Measurements from ENCODE around the gene LAMB1. TPM values are rescaled to one million over a fixed set of nuclear protein-coding genes. Genes with fewer than 3 reads are reported as not detected.

The LAMB1 gene
- 10 to 100 TPM; 91.6 to 96.7 TPM for total RNA-seq

DNA sequence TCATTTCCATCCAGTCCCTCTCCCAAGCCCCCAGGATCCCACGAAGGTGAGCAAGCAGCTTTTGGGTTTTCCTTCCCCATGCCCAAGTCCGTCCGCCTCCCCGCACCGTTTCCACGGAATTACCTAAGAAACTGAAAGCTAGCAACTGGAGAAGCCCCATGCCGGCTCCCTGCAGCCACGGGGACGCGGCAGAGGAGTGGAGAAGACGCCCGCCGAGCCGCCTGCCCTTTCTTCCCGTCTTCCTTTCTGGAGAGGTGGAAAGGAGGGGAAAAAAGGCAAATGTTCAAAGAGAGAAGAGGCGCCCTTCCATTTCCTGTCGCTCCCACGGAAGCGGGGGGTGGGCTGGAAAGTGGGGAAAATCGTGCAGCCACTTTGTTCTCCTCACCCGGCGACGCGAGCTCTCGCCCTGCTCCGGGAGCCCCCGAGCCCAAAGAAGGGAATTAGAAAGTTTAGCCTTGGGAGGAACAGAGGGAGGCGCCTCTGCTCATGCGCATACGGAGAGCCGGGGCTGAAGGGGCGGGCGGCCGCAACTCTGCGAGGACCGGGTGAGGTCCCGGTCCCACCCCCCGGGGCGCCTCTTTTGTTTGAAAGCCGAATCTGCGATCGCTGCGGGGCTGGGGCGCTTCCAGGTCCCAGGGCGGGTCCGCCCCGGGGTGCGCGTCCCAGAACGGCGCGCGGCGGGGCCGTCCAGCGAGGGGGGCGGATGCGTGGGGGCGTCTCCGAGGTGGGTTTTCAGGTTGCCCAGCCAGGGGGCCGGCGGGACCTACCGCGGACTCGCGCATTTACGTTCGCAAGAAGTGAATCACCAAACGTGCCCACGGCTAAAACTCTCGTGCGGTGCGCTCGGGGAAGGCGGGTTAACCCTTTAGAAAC, at the start of gene LAMB1:
TSS of gene LAMB1 (minus strand) at position 436 of the 873 bp plus-strand sequence. CDS start at position 160, 276 bp downstream.
- no peaks in the 10 kb centered on the region for H3K36me3 ChIP-seq
- TF ChIP-seq, protein P1, sequence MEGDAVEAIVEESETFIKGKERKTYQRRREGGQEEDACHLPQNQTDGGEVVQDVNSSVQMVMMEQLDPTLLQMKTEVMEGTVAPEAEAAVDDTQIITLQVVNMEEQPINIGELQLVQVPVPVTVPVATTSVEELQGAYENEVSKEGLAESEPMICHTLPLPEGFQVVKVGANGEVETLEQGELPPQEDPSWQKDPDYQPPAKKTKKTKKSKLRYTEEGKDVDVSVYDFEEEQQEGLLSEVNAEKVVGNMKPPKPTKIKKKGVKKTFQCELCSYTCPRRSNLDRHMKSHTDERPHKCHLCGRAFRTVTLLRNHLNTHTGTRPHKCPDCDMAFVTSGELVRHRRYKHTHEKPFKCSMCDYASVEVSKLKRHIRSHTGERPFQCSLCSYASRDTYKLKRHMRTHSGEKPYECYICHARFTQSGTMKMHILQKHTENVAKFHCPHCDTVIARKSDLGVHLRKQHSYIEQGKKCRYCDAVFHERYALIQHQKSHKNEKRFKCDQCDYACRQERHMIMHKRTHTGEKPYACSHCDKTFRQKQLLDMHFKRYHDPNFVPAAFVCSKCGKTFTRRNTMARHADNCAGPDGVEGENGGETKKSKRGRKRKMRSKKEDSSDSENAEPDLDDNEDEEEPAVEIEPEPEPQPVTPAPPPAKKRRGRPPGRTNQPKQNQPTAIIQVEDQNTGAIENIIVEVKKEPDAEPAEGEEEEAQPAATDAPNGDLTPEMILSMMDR (IDR thresholded peaks at IDR 0.05), result no peak
- H3K4me1 ChIP-seq, result peaks cover 4% of the 10 kb centered on the region
- peak within 1 kb of the TSS; percentile 86 for H3K27ac ChIP-seq
- H3K4me3 ChIP-seq, result peak within 1 kb of the TSS; percentile 71
- intact Hi-C loops (cut with DNase I), result no loop called here
- H3K9ac ChIP-seq (ENCODE audit: low read depth in 2 of 2, low read length in 2 of 2), result peak within 1 kb of the TSS; percentile 72 to 86
- H3K27me3 ChIP-seq, result no peaks in the 10 kb centered on the region
- no peaks in the 10 kb centered on the region for H3K9me3 ChIP-seq
- peak; percentile 89 for DNase-seq

DNA sequence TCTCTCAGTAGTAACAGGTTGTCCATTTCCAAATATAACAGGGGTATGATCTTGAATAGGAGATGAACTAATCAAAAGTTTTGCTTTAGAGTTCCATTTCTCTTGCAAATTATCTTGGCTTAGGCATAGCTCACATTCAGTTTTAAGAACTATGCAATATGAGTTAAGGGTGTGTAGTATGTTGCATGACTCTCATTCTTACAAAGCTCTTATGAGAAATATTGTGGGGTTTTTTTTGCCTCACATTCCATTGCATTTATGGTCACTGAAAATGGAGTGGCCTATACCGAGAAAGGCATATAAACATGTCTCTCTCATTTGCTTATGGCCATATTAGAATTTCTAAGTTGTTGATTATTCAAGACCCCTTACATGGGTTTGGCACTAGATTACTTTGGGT, 48.5 kb upstream of the LAMB1 start:
- Histone ChIP-seq H3K9ac (ENCODE audit: low read depth in 2 of 2, low read length in 2 of 2) (no peak overlapping the region), H3K36me3 (no peaks in the 10 kb centered on the region), H3K27ac (no peak overlapping the region), H3K9me3 (no peaks in the 10 kb centered on the region), H3K4me3 (no peak overlapping the region), H3K27me3 (no peaks in the 10 kb centered on the region), H3K4me1 (no peaks in the 10 kb centered on the region)
- no peak for DNase-seq
- intact Hi-C loops (cut with DNase I), result no loop called here
- TF ChIP-seq, protein P1 (IDR thresholded peaks at IDR 0.05), result no peak

DNA sequence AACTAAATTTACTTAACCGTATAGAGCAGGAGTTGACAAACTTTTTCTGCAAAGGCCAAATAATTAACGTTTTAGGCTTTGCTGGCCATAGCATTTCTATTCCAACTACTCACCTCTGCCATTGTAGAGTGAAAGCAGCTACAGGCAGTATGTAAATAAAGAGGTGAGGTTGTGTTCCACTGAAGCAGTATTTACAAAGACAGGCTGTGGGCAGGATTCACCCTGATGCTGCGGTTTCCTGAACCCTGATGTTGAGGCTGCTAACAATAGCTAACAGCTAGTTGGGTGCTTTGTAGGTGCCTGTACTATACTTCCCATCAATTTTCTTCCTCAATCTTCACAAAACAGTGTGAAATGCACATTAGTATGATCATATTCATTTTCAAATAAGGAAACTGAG, 47.0 kb upstream of the LAMB1 start:
- intact Hi-C loops (cut with DNase I), result no loop called here
- H3K36me3 ChIP-seq, result no peaks in the 10 kb centered on the region
- H3K9me3 ChIP-seq, result no peaks in the 10 kb centered on the region
- no peak overlapping the region for H3K9ac ChIP-seq (ENCODE audit: low read depth in 2 of 2, low read length in 2 of 2)
- TF ChIP-seq, protein P1 (IDR thresholded peaks at IDR 0.05), result no peak
- H3K27me3 ChIP-seq, result no peaks in the 10 kb centered on the region
- no peak overlapping the region for H3K27ac ChIP-seq
- H3K4me1 ChIP-seq, result no peaks in the 10 kb centered on the region
- H3K4me3 ChIP-seq, result no peak overlapping the region
- no peak for DNase-seq

DNA sequence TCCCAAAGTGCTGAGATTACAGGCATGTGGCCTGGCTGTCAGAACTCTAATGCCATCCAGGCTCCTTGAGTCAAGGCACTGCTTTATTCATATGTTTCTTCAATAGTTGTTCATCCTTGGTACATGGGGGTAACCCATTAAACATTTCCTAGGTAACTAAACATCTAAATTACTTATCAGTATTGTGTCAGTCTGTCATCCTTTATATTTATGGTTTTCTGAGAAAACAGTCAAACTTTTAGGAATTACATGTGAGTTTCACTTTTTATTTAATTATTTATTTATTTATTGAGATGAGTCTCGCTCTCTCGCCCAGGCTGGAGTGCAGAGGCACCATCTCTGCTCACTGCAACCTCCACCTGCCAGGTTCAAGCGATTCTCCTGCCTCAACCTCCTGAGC, 45.5 kb upstream of the LAMB1 start:
- no peaks in the 10 kb centered on the region for H3K9me3 ChIP-seq
- H3K9ac ChIP-seq (ENCODE audit: low read depth in 2 of 2, low read length in 2 of 2), result no peak overlapping the region
- no peaks in the 10 kb centered on the region for H3K27me3 ChIP-seq
- no peak for DNase-seq
- intact Hi-C loops (cut with DNase I), result no loop called here
- no peaks in the 10 kb centered on the region for H3K36me3 ChIP-seq
- no peak overlapping the region for H3K4me3 ChIP-seq
- no peaks in the 10 kb centered on the region for H3K4me1 ChIP-seq
- no peak overlapping the region for H3K27ac ChIP-seq
- TF ChIP-seq, protein P1 (IDR thresholded peaks at IDR 0.05), result no peak

DNA sequence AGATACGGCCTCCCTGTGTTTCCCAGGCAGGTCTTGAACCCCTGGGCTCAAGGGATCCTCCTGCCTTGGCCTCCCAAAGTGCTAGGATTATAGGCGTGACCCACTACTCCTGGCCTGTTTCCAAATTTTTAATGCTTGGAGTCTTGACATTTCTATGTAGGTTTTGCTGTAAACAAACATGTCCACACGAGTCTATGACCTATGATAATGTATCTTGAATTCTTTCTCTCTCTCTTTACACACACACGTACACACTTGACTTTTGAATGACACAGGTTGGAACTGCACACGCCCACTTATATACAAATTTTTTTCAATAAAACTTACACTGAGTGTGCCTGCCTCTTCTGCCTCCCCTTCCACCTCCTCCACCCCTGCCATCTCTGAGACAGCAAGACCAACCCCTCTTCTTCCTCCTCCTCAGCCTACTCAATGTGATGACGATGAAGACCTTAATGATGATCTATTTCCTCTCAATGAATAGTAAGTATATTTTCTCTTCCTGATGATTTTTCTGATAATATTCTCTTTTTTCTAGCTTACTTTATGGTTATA, 44.1 kb upstream of the LAMB1 start:
- Histone ChIP-seq H3K9me3 (no peaks in the 10 kb centered on the region), H3K4me3 (no peak overlapping the region), H3K27me3 (no peaks in the 10 kb centered on the region), H3K27ac (no peak overlapping the region), H3K9ac (ENCODE audit: low read depth in 2 of 2, low read length in 2 of 2) (no peak overlapping the region), H3K4me1 (no peaks in the 10 kb centered on the region), H3K36me3 (no peaks in the 10 kb centered on the region)
- intact Hi-C loops (cut with DNase I), result no loop called here
- TF ChIP-seq, protein P1 (IDR thresholded peaks at IDR 0.05), result no peak
- DNase-seq, result no peak
